Calu3 (cell line): ENCODE data around the gene KLHL29. TPM values are rescaled to one million over a fixed set of nuclear protein-coding genes. Genes with fewer than 3 reads are reported as not detected.

Experiments
- BruUV-seq: library from RNA; stranded (reverse); fragments of 400-500 nt; replicated peaks from 2 replicates; lab custom pipeline; 2021; lab: Mats Ljungman, UMichigan
- CTCF ChIA-PET: fragments of 300-600 bp; sonication (Branson Sonifier 250); formaldehyde crosslinking; loops from one replicate; lab custom pipeline; 2022; ENCODE audit warnings: antibody characterized with exemption; lab: Charles Lee
- DNase-seq: peaks from one replicate; pipeline ENCODE4 v3.0.0; 2022
- H3K27ac Mint-ChIP-seq: one replicate; pipeline ENCODE4 v1.8.0; 2022; ENCODE audit warnings: mixed read lengths; ENCODE audit not compliant: unreplicated experiment
- H3K27me3 Mint-ChIP-seq: one replicate; pipeline ENCODE4 v1.8.0; 2022; ENCODE audit warnings: mixed read lengths; ENCODE audit not compliant: unreplicated experiment
- H3K36me3 Mint-ChIP-seq: one replicate; pipeline ENCODE4 v1.8.0; 2022; ENCODE audit warnings: mild to moderate bottlenecking, moderate library complexity, mixed read lengths; ENCODE audit not compliant: insufficient read depth, unreplicated experiment
- H3K4me1 Mint-ChIP-seq: one replicate; pipeline ENCODE4 v1.8.0; 2022; ENCODE audit warnings: mild to moderate bottlenecking, low read depth, mixed read lengths; ENCODE audit not compliant: unreplicated experiment
- H3K4me3 Mint-ChIP-seq: one replicate; pipeline ENCODE4 v1.8.0; 2022; ENCODE audit warnings: mild to moderate bottlenecking, low read depth, moderate library complexity, mixed read lengths; ENCODE audit not compliant: unreplicated experiment
- H3K9me3 Mint-ChIP-seq: one replicate; pipeline ENCODE4 v1.8.0; 2022; ENCODE audit warnings: low read depth, mixed read lengths; ENCODE audit not compliant: unreplicated experiment
- intact Hi-C: fragments of 100-400 bp; cut with micrococcal nuclease; formaldehyde crosslinking; loops from one replicate; pipeline ENCODE4 v1.10.0; 2022; ENCODE audit not compliant: unreplicated experiment
- total RNA-seq: library from RNA; stranded (reverse); gene quantifications from 2 replicates; pipeline ENCODE4 v1.2.3, GENCODE V29; 2022
- TF ChIP-seq, protein P1 (sequence below): fragments of 200-600 bp; IDR thresholded peaks from one replicate; pipeline ENCODE4 v1.8.0; 2022; ENCODE audit warnings: antibody characterized with exemption; ENCODE audit not compliant: unreplicated experiment

The KLHL29 gene
- total RNA-seq, 1 experiment from 2014 or later, result 11.9 TPM

DNA sequence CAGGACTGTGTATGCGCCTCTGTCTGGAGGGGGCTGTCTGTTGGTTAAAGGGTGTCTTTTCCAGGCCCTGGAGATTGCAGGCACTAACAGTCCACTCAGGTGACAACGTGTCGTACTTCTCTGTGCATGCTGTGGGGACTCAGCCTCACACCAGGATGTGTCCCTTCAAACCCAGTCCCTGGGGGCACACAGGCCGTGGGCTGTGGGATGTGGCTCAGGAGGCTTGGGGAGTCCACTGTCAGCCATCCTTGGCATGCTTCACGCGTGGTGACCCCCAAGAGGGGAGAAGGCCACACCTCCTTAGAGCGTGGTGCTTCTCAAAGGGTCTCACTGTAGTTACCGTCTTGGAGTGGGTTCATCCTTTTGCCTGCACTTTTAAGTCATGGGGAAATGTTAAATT lies 127.8 kb downstream of the KLHL29 start:
- intact Hi-C loops, result no loop called here
- Mint-ChIP-seq H3K27ac (no peak overlapping the region), H3K27me3 (no peaks in the 10 kb centered on the region), H3K9me3 (no peaks in the 10 kb centered on the region), H3K4me3 (no peak overlapping the region), H3K4me1 (no peaks in the 10 kb centered on the region), H3K36me3 (no peaks in the 10 kb centered on the region)
- no TSS peak for BruUV-seq
- TF ChIP-seq, protein P1, sequence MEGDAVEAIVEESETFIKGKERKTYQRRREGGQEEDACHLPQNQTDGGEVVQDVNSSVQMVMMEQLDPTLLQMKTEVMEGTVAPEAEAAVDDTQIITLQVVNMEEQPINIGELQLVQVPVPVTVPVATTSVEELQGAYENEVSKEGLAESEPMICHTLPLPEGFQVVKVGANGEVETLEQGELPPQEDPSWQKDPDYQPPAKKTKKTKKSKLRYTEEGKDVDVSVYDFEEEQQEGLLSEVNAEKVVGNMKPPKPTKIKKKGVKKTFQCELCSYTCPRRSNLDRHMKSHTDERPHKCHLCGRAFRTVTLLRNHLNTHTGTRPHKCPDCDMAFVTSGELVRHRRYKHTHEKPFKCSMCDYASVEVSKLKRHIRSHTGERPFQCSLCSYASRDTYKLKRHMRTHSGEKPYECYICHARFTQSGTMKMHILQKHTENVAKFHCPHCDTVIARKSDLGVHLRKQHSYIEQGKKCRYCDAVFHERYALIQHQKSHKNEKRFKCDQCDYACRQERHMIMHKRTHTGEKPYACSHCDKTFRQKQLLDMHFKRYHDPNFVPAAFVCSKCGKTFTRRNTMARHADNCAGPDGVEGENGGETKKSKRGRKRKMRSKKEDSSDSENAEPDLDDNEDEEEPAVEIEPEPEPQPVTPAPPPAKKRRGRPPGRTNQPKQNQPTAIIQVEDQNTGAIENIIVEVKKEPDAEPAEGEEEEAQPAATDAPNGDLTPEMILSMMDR, result no peak
- no peak for DNase-seq
- CTCF ChIA-PET, result interaction anchor here (0.7 kb wide), 1 partner anchor 512 kb away, joined by 4 read pairs; no protein-coding TSS in a partner anchor

DNA sequence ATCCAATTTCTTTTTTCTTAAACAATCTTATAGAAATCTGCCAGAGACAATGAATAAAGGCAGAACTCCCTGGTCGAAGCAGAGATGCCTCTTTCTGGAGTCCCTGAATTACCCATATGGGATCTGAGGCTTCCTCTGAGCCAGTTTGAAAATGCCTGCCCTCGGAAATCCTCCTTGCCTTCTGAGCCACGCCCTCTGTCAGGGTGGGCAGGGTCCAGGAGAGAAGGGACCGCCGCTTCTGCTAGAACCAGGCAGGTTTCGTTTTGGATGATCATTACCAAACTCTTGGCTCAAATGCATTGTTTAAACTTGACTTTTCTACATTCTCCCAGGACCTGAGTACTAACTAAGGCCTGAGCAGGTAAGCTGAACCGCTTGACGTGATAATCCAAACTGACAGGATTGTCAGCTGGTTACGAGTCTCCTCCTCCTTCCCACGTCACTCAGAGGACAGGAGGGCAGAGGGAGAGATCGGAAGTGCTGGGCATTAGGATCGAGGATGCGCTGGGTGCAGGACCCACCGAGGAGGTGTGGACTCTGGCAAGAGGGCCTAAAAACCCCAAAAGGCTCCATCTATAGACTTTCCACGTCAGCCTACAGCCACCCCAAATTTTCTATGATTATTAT lies 128.4 kb downstream of the KLHL29 start:
- Mint-ChIP-seq H3K9me3 (no peaks in the 10 kb centered on the region), H3K27ac (no peak overlapping the region), H3K4me3 (no peak overlapping the region), H3K27me3 (no peaks in the 10 kb centered on the region), H3K4me1 (no peaks in the 10 kb centered on the region), H3K36me3 (no peaks in the 10 kb centered on the region)
- TF ChIP-seq, protein P1, result no peak
- no peak for DNase-seq
- intact Hi-C loops, result no loop called here
- CTCF ChIA-PET, result no interaction called here
- BruUV-seq, result no TSS peak

DNA sequence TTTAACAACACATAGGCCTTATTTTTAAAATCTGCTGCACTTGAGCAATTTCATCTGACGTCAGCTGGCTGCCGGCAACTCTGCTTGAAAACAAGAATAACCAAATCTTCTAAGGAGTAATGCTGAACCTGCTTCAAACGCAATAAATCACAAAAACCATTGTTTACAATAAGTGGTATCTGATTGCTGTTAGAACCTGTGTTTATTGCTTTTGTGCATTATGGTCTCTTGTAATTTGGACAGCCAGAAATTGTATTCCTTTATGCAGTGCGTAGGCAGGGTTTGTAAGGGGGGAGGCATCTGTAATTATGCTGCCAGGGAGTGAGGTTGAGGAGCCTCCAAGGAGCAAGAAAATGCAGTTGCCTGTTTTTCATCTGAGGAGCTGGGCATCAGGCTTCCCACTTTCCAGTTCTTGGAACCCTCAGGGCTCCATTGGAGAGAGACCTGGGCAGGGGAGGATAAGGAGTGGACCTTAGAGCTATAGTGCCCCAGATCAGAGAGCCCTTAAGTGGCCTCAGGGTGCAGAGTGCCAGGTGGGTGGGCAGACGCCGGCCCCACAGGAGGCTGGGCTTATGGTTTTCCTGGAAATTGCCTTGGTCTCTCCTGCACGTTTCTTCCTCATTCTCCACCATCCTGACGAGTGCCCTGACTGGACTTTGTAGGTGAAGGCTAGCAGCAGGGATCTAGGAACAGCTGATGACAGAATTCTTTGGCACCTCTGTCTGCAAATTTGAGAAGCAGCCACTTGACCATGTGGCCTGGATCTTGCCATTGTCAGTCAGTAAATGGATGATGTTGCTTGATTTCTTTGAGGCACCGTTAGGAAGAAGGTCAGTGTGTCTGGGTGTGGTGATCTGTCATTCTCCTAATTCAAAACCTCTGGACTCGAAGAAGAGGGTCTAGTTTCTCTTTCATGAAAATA lies 129.2 kb downstream of the KLHL29 start:
- no peaks in the 10 kb centered on the region for H3K9me3 Mint-ChIP-seq
- no peaks in the 10 kb centered on the region for H3K27me3 Mint-ChIP-seq
- no peaks in the 10 kb centered on the region for H3K36me3 Mint-ChIP-seq
- BruUV-seq, result no TSS peak
- no peak overlapping the region for H3K4me3 Mint-ChIP-seq
- TF ChIP-seq, protein P1, result no peak
- no peak overlapping the region for H3K27ac Mint-ChIP-seq
- no peak for DNase-seq
- intact Hi-C loops, result no loop called here
- peaks cover 5% of the 10 kb centered on the region for H3K4me1 Mint-ChIP-seq
- CTCF ChIA-PET, result no interaction called here

DNA sequence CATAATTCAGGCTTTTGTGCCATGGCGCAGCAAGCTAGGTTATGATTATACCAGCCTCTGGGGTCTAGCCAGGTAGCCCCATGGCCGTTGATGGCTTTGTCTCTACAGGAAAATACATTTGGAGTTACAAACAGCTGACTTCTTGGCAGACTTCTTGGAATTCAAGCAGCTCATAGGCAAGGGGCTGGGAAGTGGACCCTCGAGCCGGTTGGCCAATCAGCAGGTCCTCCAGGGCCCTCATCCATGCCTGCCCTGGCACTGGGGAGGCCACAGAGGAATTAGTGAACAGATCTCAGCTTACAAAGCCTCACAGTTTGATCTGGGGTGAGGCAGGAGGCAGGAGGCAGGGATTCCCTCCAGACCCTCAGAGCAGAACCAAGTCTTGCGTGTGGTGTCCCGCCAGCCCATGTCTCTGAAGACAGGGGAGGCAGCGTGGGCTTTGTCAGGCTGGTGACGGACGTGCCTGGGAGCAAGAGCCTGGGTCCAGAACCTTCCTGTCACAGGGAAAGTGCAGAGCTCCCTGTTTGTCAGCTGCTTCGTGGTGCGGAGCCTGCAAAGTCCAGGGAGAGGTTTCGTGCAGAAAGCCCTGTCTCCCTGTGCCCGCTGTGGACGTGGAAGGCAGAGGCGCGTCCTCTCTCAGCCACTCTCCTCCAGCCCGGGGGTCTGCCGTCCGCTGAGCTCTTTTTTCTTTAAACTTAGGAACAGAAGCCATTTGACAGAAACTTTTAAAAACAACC lies 131.7 kb downstream of the KLHL29 start:
- CTCF ChIA-PET, result no interaction called here
- H3K4me3 Mint-ChIP-seq, result no peak overlapping the region
- H3K4me1 Mint-ChIP-seq, result peaks cover 20% of the 10 kb centered on the region
- no peaks in the 10 kb centered on the region for H3K27me3 Mint-ChIP-seq
- TF ChIP-seq, protein P1, result no peak
- intact Hi-C loops, result no loop called here
- H3K27ac Mint-ChIP-seq, result no peak overlapping the region
- DNase-seq, result no peak
- H3K36me3 Mint-ChIP-seq, result no peaks in the 10 kb centered on the region
- BruUV-seq, result no TSS peak
- H3K9me3 Mint-ChIP-seq, result no peaks in the 10 kb centered on the region
